Measurements from ENCODE around the gene ASB12. TPM values are rescaled to one million over a fixed set of nuclear protein-coding genes. Genes with fewer than 3 reads are reported as not detected.

The ASB12 gene
- total RNA-seq, 1 donor from 2014 or later, result 0.32 TPM

- Histone ChIP-seq H3K4me3 (peak overlapping the region; percentile 68), H3K27ac (peak overlapping the region; percentile 93), H3K4me1 (no peaks in the 10 kb centered on the region), H3K36me3 (no peaks in the 10 kb centered on the region), H3K27me3 (no peaks in the 10 kb centered on the region), H3K9me3 (no peaks in the 10 kb centered on the region)
- DNase-seq (peak; percentile 96), ATAC-seq (peak; percentile 95)
- intact Hi-C loops (cut with DNase I), result no loop called here
- TF ChIP-seq, protein P1, sequence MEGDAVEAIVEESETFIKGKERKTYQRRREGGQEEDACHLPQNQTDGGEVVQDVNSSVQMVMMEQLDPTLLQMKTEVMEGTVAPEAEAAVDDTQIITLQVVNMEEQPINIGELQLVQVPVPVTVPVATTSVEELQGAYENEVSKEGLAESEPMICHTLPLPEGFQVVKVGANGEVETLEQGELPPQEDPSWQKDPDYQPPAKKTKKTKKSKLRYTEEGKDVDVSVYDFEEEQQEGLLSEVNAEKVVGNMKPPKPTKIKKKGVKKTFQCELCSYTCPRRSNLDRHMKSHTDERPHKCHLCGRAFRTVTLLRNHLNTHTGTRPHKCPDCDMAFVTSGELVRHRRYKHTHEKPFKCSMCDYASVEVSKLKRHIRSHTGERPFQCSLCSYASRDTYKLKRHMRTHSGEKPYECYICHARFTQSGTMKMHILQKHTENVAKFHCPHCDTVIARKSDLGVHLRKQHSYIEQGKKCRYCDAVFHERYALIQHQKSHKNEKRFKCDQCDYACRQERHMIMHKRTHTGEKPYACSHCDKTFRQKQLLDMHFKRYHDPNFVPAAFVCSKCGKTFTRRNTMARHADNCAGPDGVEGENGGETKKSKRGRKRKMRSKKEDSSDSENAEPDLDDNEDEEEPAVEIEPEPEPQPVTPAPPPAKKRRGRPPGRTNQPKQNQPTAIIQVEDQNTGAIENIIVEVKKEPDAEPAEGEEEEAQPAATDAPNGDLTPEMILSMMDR (IDR thresholded peaks at IDR 0.05), result peak; percentile 16
Measured at GRCh38 chrX:64205735-64206501, 24.5 kb downstream of the ASB12 start.

GRCh38 chrX:64205441-64205734 is 25.0 kb downstream of the ASB12 start, which contains the start of gene AMER1:
Gene AMER1 (minus strand): TSS chrX:64205708. CDS start chrX:64193286, 12,422 bp downstream.
- Histone ChIP-seq H3K27ac (peak within 1 kb of the TSS; percentile 93), H3K9me3 (no peaks in the 10 kb centered on the region), H3K4me1 (no peaks in the 10 kb centered on the region), H3K36me3 (no peaks in the 10 kb centered on the region), H3K4me3 (peak within 1 kb of the TSS; percentile 68), H3K27me3 (no peaks in the 10 kb centered on the region)
- no peak for DNase-seq
- peak; percentile 65 for ATAC-seq
- TF ChIP-seq, protein P1 (IDR thresholded peaks at IDR 0.05), result no peak
- intact Hi-C loops (cut with DNase I), result no loop called here

GRCh38 chrX:64204701-64205440 is 25.5 kb downstream of the ASB12 start:
- ATAC-seq (peak; percentile 14), DNase-seq (peak; percentile 69)
- TF ChIP-seq, protein P1 (IDR thresholded peaks at IDR 0.05), result no peak
- intact Hi-C loops (cut with DNase I), result no loop called here
- Histone ChIP-seq H3K36me3 (no peaks in the 10 kb centered on the region), H3K27me3 (no peaks in the 10 kb centered on the region), H3K27ac (peak overlapping the region; percentile 93), H3K4me1 (no peaks in the 10 kb centered on the region), H3K9me3 (no peaks in the 10 kb centered on the region), H3K4me3 (peak overlapping the region; percentile 68)

DNA sequence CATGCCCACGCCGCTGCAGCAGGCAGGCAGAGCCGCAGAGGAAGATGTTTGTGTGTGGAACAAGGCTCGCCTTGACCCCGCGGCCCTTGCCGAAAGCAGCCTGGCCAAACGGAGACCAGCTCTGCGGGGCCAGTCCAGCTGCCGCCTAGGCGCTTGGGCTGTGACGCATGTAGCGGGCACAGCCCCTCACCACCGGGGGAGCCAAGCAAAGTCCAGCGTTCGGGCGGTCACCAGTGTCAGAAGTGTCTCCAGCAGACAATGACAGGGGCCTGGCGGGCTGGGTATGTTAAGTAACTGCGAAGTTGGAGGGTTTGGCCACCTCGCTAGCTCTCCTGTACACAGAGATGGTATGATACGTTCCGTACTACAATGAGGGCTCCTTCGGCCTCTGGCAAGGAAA is 26.2 kb downstream of the ASB12 start:
- intact Hi-C loops (cut with DNase I), result no loop called here
- Histone ChIP-seq H3K27ac (peak overlapping the region; percentile 93), H3K4me3 (peak overlapping the region; percentile 68), H3K27me3 (no peaks in the 10 kb centered on the region), H3K9me3 (no peaks in the 10 kb centered on the region), H3K4me1 (no peaks in the 10 kb centered on the region), H3K36me3 (no peaks in the 10 kb centered on the region)
- ATAC-seq (no peak), DNase-seq (peak; percentile 61)
- TF ChIP-seq, protein P1 (IDR thresholded peaks at IDR 0.05), result no peak

- Histone ChIP-seq H3K36me3 (no peaks in the 10 kb centered on the region), H3K4me3 (no peak overlapping the region), H3K9me3 (no peaks in the 10 kb centered on the region), H3K4me1 (no peaks in the 10 kb centered on the region), H3K27ac (no peak overlapping the region), H3K27me3 (no peaks in the 10 kb centered on the region)
- no peak for DNase-seq
- TF ChIP-seq, protein P1 (IDR thresholded peaks at IDR 0.05), result no peak
- intact Hi-C loops (cut with DNase I), result no loop called here
- no peak for ATAC-seq
Measured at GRCh38 chrX:64202808-64203325, 27.5 kb downstream of the ASB12 start.

Measured in upper lobe of right lung (tissue), 1 donor.